HG03558 (cell line): Measurements from ENCODE around the gene CLASRP.

ENCODE experiments used
- ATAC-seq: cut with Tn5 transposase; IDR thresholded peaks from one replicate; pipeline ENCODE4 v1.9.1; 2021; ENCODE audit warnings: moderate number of reproducible peaks; ENCODE audit not compliant: unreplicated experiment; ENCODE audit errors: extremely low read depth

The CLASRP gene

DNA sequence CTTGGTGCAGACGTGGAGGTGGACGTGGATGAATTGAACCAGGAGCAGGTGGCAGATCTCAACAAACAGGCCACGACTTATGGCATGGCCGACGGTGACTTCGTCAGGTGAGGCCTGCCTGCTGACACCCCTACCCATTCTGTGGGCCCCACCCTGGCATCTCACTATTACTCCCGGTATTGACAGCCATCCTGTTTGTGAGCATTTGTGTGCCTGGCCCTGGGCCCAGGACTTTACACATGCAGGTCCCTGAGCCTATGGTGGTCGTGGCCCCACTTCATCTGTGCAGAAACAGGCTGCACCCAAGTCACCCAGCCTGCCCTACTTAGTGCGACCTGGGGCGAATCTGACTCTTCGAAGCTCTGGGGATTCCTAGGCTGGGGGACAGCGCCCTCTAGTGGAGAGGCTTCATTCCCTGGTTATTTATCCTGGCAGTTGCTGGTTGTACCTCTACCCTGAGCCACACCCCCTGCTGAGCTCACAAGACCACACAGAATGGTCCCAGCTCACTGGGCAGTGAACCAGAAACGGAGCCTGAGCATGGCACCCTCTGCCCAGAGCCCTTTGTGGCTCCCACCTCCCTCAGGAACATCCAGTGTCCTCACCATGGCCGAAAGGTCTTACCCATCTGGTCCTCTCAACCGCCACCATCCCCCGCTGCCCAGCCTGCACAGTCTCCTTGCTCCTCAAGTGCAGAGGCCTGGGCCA lies 20.6 kb downstream of the CLASRP start:
- no peak for ATAC-seq

DNA sequence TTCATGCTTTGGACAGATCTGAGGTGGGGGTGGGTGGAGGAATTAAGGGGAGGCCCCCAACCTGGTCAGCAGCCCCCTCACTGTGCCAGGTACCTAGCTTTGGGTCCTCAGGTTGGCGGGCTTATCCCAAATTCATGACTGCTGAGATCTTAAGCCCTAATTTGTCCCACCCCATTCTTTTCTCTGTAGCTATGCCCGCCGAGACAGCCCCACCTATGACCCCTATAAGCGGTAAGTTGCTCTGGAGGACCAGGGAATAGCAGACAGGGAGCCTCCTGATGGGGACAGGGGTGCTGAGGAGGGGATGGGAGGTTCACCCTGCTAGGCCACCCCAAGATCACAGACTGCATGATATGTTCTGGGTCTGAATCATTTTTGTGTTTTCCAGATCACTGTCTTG lies 23.1 kb downstream of the CLASRP start:
- no peak for ATAC-seq

DNA sequence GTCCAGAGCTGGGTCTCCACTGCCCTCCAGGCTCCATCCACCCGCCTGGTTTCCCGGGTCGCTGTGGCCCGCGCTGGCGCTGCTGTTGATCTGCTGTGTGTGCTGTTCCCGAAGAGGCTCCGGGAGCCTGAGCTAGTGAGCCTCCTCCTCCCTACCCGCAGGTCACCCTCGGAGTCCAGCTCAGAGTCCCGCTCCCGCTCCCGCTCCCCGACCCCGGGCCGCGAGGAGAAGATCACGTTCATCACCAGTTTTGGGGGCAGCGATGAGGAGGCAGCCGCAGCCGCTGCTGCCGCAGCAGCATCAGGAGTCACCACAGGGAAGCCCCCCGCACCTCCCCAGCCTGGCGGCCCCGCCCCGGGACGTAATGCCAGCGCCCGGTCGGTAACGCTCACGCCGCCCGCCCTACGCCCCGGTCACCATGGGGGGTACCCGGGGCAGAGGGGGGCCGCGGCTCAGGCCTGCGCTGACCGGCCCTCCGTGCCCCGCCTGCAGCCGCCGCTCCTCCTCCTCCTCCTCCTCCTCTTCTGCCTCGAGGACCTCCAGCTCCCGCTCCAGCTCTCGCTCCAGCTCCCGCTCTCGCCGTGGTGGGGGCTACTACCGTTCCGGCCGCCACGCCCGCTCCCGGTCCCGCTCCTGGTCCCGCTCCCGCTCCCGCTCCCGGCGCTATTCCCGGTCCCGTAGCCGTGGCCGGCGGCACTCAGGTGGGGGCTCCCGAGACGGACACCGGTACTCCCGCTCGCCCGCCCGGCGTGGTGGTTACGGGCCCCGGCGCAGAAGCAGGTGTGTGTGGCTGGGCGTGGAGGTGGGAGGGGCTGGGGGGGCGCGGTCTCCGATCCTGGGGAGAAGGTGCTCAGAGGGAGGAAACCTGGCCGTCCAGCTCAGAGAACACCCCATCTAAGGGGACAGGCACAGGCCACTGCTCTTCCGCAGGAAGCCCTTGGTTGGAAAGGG lies 25.3 kb downstream of the CLASRP start:
- no peak for ATAC-seq

DNA sequence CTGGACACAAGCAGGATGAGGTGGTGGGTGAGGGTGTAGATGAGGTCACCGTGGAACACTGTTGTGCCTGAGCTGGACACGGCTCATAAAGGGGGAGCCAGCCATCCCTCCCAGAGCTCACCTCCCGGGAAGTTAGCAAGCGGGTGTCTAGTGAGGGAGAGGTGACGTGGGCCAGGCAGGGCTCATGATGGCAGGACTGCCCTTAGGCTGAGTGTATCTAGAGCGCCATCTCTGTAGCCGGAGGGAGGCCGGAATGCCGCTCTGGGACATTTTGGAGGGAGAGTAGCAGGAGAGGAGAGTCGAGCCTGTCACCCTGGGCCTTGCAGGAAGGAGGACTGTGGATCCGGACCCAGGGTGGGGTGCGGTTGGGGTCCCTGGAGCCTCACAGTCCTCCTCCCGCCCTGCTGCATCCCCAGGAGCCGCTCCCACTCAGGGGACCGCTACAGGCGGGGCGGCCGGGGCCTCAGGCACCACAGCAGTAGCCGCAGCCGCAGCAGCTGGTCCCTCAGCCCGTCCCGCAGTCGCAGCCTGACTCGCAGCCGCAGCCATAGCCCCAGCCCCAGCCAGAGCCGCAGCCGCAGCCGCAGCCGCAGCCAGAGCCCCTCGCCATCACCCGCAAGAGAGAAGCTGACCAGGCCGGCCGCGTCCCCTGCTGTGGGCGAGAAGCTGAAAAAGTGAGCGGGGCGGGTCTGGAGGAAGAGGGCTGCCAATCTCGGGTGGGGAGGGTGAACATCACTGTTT lies 28.2 kb downstream of the CLASRP start:
- ATAC-seq: no peak

DNA sequence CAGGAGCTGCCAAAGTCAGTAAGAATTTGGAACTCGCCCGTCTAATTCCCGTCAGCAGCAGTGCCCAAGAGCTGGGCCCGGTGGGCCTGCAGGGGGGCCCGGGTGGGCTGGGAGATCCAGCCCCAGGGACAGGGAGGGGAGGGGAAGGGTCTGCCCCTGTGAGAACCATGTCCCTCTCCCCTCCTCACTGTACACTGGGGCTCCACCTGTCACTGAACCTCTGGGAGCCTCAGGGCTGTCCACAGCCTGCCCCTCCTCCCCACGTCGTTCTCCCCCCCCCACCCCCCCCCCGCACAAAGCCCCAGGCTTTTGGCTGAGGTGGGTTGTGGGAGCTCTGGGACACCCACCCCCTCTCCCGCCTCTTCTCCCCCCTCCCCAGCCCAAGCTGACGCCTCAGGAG lies 29.2 kb downstream of the CLASRP start:
- no peak for ATAC-seq

DNA sequence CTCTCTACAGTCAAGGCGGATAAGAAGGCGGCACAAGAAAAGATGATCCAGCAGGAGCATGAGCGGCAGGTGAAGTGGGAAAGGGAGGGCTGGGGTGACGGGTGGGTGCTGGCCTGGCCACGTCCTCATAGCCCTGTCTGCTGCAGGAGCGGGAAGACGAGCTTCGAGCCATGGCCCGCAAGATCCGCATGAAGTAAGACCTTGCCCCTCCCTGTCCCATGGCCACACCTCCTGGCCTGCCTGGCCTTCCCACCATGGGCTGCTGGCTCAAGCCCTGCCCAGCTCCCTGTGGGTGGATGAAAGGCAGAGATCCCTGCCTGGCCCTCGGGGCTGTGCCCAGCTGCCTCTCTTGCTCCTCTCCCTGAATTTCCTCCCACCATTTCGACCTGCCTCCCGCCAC lies 30.2 kb downstream of the CLASRP start:
- ATAC-seq: no peak

DNA sequence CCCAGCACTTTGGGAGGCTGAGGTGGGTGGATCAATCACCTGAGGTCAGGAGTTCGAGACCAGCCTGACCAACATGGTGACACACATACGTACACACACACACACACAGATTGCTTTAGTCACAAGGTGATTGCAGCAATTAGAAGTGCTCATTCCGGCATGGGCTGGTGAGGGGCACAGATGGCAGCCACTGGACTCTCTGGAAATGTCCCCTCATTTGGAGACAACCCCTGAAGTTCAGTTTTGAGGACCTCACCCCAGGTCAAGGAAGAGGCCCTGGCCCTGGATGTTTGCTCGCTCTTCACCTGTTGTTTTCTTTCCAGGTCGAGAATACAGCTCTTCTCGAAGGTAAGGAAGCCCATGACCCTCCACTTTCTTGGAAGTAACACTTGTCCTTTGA lies 31.4 kb downstream of the CLASRP start:
- ATAC-seq: no peak

DNA sequence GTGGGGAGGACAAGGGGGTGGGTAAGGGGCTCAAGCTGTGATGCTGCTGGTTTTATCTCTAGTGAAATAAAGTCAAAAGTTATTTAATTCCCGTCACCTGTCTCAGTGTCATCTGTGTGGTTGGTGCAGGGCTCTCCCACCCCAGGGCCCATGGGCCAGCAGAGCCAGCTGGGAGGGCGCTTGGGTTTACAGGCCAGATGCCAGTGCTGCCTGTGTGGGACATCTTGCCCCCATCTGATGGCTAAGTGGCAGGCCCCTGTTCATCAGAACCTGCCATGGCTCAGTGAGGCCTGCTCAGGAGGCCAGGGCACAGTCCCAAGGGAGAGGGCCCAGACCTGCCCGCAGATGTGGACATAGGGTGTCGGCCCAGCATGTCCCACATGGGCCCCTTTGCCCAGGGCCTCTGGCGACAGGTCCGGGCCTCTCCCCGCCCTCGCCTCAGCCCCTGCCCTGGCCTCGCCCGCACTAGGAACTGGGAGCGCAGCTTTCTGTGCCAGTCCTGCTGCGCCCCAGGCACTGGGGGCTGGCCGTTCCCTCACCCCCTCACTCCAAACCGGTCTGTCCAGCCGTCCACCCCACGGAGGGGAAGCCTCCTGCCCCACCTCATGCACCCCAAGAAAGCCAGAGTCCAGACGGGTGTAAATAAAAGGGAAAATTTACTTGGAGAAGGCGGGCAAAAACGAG lies 32.2 kb downstream of the CLASRP start:
- ATAC-seq: no peak

DNA sequence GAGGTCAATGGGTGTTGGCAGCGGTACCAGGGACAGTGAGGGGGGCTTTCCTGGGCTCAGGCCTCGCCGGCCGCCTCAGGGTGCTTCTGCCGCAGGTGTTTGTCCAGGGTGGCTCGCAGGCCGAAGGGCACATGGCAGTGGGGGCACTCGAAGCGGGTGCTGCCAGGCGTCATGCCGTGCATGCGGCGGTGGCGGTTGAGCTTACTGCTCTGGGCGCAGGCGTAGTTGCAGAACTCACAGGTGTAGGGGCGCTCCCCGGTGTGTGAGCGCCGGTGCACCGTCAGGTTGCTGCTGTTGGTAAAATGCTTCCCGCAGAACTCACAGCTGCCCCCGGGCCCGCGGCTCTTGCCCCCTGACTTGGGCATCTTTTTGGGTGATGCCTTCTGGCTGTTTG lies 32.7 kb downstream of the CLASRP start:
- no peak for ATAC-seq

DNA sequence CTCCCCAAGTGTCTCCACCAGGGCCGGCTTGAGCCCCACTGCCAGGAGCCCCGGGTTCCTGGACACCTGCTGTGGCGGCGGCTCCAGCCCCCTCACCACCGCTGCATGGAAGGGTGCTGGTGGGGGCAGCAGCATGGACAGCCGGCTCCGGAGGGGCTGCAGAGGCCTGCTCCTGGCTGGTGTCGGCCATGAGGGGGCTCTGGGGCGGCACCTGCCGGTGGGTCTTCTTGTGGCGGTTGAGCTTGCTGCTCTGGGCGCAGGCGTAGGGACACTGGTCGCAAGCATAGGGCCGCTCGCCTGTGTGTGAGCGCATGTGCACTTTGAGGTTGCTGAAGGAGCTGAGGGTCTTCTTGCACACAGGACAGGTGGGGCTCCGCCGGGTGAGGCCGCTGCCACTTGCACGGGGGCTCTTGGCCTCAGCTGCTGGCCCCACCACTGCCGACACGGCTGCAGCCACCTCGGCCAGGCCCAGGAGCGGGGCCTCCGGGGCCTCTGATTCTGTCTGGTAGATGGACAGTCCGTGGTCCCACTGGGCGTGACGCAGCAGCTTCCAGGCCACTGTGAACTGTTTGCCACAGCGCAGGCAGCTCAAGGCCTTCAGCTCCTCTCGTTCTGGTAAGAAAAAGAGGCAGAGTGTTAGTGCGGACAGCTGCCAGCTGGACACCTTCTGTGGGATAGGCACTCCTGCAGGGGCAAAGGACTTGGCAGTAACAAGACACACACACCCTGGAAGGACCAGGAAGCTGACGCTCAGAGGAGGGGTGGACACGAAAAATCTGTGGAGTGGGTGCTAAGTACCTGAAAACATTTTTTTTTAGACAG lies 33.3 kb downstream of the CLASRP start:
- no peak for ATAC-seq

DNA sequence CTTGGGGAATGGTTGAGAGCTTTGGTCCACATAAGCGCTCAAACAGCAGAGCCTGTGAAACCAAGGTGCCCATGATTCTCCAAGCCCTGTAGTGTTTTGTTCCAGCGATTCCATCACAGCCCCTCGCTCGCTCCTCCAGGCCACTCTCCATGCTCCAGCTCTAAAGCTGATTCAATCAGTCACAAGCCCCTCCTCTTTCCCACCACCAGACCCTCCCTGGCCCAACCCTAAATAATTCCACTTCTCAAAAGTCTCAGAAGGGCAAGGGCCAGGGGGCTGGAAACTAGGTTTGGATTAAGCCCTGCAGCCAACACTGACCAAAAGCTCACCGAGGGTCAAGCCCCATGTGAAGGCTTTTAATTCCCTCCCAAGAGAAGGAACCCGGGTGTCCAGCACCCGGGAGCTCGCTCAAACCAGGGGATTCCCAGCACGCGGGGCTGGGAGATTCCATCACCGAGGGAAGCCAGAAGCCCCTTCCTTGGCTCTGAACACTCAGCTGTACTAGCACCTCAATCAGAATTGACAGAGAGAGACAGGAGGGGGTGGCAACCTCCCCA lies 36.0 kb downstream of the CLASRP start:
- peak; percentile 4 for ATAC-seq

DNA sequence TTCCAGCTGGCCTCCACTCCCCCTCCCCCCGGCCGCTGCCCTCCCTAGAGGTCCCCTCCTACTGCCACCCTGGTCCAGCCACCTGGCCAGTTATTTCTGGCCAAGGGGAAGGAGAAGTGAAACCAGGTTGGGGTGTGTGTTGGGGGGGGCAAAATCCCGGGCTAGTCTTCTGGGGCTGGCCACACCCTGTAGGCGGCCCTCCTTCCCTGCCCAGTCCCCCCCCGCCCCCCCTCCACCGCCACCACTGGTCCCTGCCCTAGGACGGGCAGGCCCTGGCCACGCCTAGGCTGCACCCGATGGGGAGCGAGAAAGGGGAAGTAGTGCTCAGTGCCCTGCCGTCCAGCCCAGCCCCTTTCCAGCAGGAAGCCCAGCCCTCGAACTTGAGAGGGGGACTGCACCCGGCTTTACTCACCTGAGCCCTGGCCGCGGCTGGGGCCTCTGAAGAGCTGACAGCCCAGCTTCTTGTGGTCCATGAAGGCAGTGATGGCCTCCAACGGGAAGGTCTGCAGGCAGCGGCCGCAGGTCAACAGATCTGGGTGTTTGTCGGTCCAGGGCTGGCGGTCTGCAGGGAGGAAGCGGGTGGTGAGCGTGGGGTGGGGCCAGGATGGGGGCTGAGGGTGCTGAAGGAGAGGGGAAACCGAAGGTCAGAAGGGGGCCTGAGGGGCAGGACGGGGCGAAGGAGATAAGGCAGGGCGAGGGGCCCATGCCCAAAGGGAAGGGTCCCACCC lies 36.6 kb downstream of the CLASRP start:
- peak; percentile 27 for ATAC-seq

DNA sequence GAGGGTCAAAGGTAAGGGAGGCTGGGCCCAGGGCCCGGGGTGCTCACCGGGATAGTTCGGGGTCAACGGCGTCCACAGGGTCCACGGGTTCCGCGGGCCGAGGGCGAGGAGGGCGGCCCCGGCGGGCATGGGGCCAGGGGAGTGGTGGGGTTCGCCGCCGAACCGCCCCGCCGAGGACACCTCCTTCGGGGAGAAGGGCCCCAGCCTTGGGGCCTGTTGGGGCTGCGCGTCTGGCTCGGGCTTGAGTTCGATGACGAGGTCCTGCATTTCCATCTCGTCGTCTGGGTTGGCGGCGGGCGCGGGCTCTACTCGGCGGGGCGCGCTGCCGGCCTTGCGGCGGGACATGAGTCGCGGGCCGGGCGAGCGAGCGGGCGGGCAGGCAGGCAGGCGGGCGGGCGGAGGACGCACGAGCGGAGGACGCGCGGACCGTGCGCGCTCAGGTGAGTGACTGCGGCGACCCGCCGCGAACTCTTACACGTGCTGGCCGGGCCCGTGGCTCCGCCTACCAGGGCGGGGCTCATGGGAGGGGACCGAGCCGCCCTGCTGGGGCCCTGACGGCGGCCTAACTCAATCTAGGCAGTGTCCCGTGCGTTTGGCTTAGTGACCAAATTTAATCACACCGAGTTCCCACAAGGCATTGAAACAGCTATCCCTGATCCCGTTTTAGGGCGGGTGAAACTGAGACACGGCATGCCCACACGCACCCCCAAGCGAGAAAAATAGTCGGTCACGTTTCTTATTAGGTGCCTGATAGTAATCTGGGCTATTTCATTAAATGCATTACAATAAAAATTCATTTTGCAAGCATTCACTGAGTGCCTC lies 37.4 kb downstream of the CLASRP start, which contains the start of gene ZNF296:
ZNF296 (minus strand) TSS at position 450 of the 822 bp plus-strand sequence; CDS start at position 345, 105 bp downstream.
- ATAC-seq: no peak

DNA sequence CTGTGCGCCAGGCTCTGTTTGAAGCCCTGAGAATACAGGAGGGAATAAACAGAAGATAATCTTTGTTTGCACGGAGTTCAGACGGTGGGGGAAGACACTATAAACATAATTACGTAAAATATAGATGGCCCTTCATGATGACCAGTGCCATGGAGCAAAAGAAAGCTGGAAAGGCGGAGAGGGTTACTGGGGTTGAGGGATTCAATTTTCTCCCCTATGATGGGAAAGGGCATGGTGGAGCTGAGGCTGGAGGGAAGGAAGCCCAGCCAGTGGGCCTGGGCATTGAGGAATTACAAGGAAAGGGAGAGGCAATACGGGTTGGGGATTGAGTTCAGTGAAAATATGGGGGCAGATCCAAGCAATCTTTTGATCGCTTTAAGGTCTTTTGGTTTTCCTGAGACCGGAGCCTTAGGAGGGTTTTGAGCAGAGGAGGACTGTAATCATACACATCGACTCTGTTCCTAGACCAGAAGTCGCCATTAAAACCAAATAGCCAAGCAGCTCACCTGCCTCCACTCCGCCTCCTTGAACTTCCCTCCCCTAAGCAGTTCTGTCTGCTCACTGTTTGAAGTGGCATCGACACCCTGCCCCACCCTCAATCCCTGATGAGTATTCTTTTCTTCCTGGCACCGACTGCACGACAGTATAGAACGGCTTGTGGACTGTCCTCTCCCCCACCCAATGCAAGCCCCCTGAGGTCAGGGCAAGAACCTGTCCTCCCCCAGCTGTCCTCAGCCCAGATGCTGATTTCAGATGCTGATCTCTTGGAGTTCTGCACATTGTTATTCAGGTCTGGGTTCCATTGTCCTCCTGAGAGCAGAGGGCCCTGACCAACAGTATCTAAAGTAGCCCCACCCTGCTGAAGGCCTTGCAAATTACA lies 38.2 kb downstream of the CLASRP start:
- ATAC-seq: no peak

DNA sequence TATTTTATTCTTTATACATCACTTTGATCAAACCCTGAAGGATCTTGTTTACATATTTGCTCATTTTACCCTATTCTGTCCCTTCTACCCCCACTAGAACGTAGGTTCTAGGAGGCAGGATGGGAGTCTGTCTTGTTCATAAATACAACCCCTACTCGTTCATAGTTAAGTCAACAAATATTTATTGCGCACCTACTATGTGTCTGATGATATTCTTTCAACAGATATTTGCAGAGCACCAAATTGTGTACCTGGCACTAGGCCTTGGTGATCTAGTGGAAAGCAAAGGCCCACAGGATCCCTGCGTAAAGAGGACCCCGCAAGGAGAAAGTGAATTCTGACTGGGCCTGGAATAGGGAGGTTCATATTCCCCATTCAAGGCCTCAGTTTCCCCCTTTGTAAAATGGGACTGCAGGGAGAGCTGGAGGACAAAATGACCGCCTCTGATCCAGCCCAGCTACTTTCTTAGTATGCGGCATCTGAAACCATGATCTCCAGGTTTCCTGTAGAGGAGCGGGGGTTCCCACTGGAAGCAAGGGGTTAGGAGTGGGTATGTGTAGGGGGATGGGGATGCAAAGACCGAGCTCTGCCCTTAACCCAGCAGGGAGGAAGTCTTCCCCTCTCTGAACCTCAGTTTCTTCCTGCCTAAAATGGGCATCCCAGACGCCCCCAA lies 39.7 kb downstream of the CLASRP start:
- no peak for ATAC-seq
